Trophoblast cell (in vitro differentiated cells and primary cell): ENCODE results near the gene UBE2I.

Source experiments
- DNase-seq, 2 donors: peaks; one replicate each; pipeline ENCODE4 v3.0.0-alpha.2; 2016
- H2AFZ ChIP-seq: 2 replicates; pipeline ENCODE4 v1.6.1; 2013; ENCODE audit warnings: low read length, moderate library complexity, mild to moderate bottlenecking; ENCODE audit not compliant: insufficient read depth, poor library complexity
- H2AK5ac ChIP-seq: 2 replicates; pipeline ENCODE4 v1.6.1; 2013; ENCODE audit warnings: mild to moderate bottlenecking, low read length
- H2BK120ac ChIP-seq: 2 replicates; pipeline ENCODE4 v1.6.1; 2013; ENCODE audit warnings: low read length, mild to moderate bottlenecking, moderate library complexity; ENCODE audit not compliant: insufficient read depth, poor library complexity
- H2BK12ac ChIP-seq: 2 replicates; pipeline ENCODE4 v1.6.1; 2013; ENCODE audit warnings: mild to moderate bottlenecking, low read length, moderate library complexity
- H2BK5ac ChIP-seq: 2 replicates; pipeline ENCODE4 v1.6.1; 2013; ENCODE audit warnings: low read length, low read depth, moderate library complexity, mild to moderate bottlenecking; ENCODE audit not compliant: poor library complexity
- H3K14ac ChIP-seq: 2 replicates; pipeline ENCODE4 v1.6.1; 2013; ENCODE audit warnings: mild to moderate bottlenecking, low read length
- H3K18ac ChIP-seq: 2 replicates; pipeline ENCODE4 v1.6.1; 2013; ENCODE audit warnings: mild to moderate bottlenecking, low read length
- H3K23ac ChIP-seq: 2 replicates; pipeline ENCODE4 v1.6.1; 2013; ENCODE audit warnings: low read length
- H3K27ac ChIP-seq: 2 replicates; pipeline ENCODE4 v1.5.1; 2013; ENCODE audit warnings: low read depth, mild to moderate bottlenecking, inconsistent platforms, low read length, moderate library complexity
- H3K27me3 ChIP-seq: 2 replicates; pipeline ENCODE4 v1.6.1; 2013; ENCODE audit warnings: inconsistent platforms, mild to moderate bottlenecking, low read length, moderate library complexity; ENCODE audit not compliant: insufficient read depth
- H3K36me3 ChIP-seq, 2 experiments: 1 replicate in 1 of 2; 2 replicates in 1 of 2; pipeline ENCODE4 v1.6.1; 2013; ENCODE audit warnings: low read length in 2 of 2, mild to moderate bottlenecking in 2 of 2, moderate library complexity in 1 of 2; ENCODE audit not compliant: insufficient read depth in 2 of 2, control insufficient read depth in 1 of 2
- H3K4ac ChIP-seq: 2 replicates; pipeline ENCODE4 v1.6.1; 2013; ENCODE audit warnings: low read depth, mild to moderate bottlenecking, low read length, moderate library complexity
- H3K4me1 ChIP-seq, 2 experiments: 1 replicate in 1 of 2; 2 replicates in 1 of 2; pipeline ENCODE4 v1.6.1; 2013; ENCODE audit warnings: low read length in 2 of 2, mild to moderate bottlenecking in 2 of 2, moderate library complexity in 1 of 2; ENCODE audit not compliant: insufficient read depth in 2 of 2, control insufficient read depth in 1 of 2
- H3K4me2 ChIP-seq: 2 replicates; pipeline ENCODE4 v1.6.1; 2013; ENCODE audit warnings: inconsistent platforms, mild to moderate bottlenecking, low read length, moderate library complexity
- H3K4me3 ChIP-seq: 2 replicates; pipeline ENCODE4 v1.5.1; 2013; ENCODE audit warnings: mild to moderate bottlenecking, low read depth, low read length, inconsistent platforms
- H3K79me1 ChIP-seq: one replicate; pipeline ENCODE4 v1.6.1; 2013; ENCODE audit warnings: low read length
- H3K79me2 ChIP-seq: 2 replicates; pipeline ENCODE4 v1.6.1; 2013; ENCODE audit warnings: low read length, mild to moderate bottlenecking; ENCODE audit not compliant: control insufficient read depth, insufficient read depth, poor library complexity
- H3K9ac ChIP-seq: 2 replicates; pipeline ENCODE4 v1.6.1; 2013; ENCODE audit warnings: mild to moderate bottlenecking, low read length
- H3K9me3 ChIP-seq: 2 replicates; pipeline ENCODE4 v1.6.1; 2013; ENCODE audit warnings: low read depth, mild to moderate bottlenecking, control low read depth, inconsistent platforms, low read length; ENCODE audit not compliant: insufficient read depth
- H4K12ac ChIP-seq: 2 replicates; pipeline ENCODE4 v1.6.1; 2013; ENCODE audit warnings: low read depth, mild to moderate bottlenecking, low read length, moderate library complexity
- H4K8ac ChIP-seq: 2 replicates; pipeline ENCODE4 v1.6.1; 2013; ENCODE audit warnings: low read depth, mild to moderate bottlenecking, low read length, moderate library complexity
- H4K91ac ChIP-seq: one replicate; pipeline ENCODE4 v1.6.1; 2013; ENCODE audit warnings: low read depth, mild to moderate bottlenecking, low read length, moderate library complexity
- WGBS: extraction: QIAGEN DNeasy Blood & Tissue Kit; methylation state at CpG from one replicate; pipeline ENCODE4 v1.1.7; 2013; ENCODE audit warnings: missing lambda C conversion rate; ENCODE audit not compliant: insufficient read length, insufficient coverage; ENCODE audit errors: extremely low coverage; 5-methylcytosine and 5-hydroxymethylcytosine counted together

The UBE2I gene

GRCh38 chr16:1285669-1286512, 23.5 kb upstream of the UBE2I start:
- no peak overlapping the region for H3K4me3 ChIP-seq
- H3K9me3 ChIP-seq, result peaks cover 3% of the 10 kb centered on the region
- no CpG with 5 or more reads among the region's 38 CpGs for WGBS
- H2BK12ac ChIP-seq, result no peak overlapping the region
- H2BK5ac ChIP-seq, result no peak overlapping the region
- no peak overlapping the region for H2AFZ ChIP-seq
- H3K23ac ChIP-seq, result no peak overlapping the region
- H4K12ac ChIP-seq, result no peak overlapping the region
- H2BK120ac ChIP-seq, result no peak overlapping the region
- H3K9ac ChIP-seq, result no peak overlapping the region
- no peaks in the 10 kb centered on the region for H3K36me3 ChIP-seq
- no peak overlapping the region for H3K14ac ChIP-seq
- no peak overlapping the region for H4K91ac ChIP-seq
- no peak overlapping the region for H3K4ac ChIP-seq
- H3K79me2 ChIP-seq, result no peaks in the 10 kb centered on the region
- no peak overlapping the region for H4K8ac ChIP-seq
- H3K27me3 ChIP-seq, result peaks cover 4% of the 10 kb centered on the region
- H3K27ac ChIP-seq, result no peak overlapping the region
- H3K18ac ChIP-seq, result no peak overlapping the region
- H3K4me1 ChIP-seq, result peaks cover 15 to 26% of the 10 kb centered on the region in 2 experiments
- no peaks in the 10 kb centered on the region for H3K79me1 ChIP-seq
- H3K4me2 ChIP-seq, result no peak overlapping the region
- peak overlapping the region; percentile 35 for H2AK5ac ChIP-seq
- no peak for DNase-seq

- peaks cover 15 to 26% of the 10 kb centered on the region in 2 experiments for H3K4me1 ChIP-seq
- no peak overlapping the region for H2AK5ac ChIP-seq
- no peak overlapping the region for H2AFZ ChIP-seq
- H3K4me2 ChIP-seq, result no peak overlapping the region
- no peak overlapping the region for H2BK120ac ChIP-seq
- no peak overlapping the region for H3K9ac ChIP-seq
- H2BK5ac ChIP-seq, result no peak overlapping the region
- no peak overlapping the region for H3K18ac ChIP-seq
- H3K4me3 ChIP-seq, result no peak overlapping the region
- no peaks in the 10 kb centered on the region for H3K36me3 ChIP-seq
- no CpG with 5 or more reads among the region's 25 CpGs for WGBS
- no peak overlapping the region for H4K8ac ChIP-seq
- H4K91ac ChIP-seq, result no peak overlapping the region
- H4K12ac ChIP-seq, result no peak overlapping the region
- no peak overlapping the region for H3K27ac ChIP-seq
- H3K14ac ChIP-seq, result no peak overlapping the region
- peaks cover 3% of the 10 kb centered on the region for H3K9me3 ChIP-seq
- no peaks in the 10 kb centered on the region for H3K79me1 ChIP-seq
- H3K27me3 ChIP-seq, result peaks cover 4% of the 10 kb centered on the region
- no peak overlapping the region for H3K4ac ChIP-seq
- no peak overlapping the region for H3K23ac ChIP-seq
- DNase-seq, result no peak
- H3K79me2 ChIP-seq, result no peaks in the 10 kb centered on the region
- no peak overlapping the region for H2BK12ac ChIP-seq
These were observed 22.8 kb upstream of the UBE2I start for GRCh38 chr16:1286513-1287094.

GRCh38 chr16:1287982-1288670, 21.3 kb upstream of the UBE2I start:
- H4K91ac ChIP-seq, result no peak overlapping the region
- H3K4me2 ChIP-seq, result no peak overlapping the region
- peaks cover 17 to 28% of the 10 kb centered on the region in 2 experiments for H3K4me1 ChIP-seq
- H2AFZ ChIP-seq, result no peak overlapping the region
- no peaks in the 10 kb centered on the region for H3K79me1 ChIP-seq
- peaks cover 4% of the 10 kb centered on the region for H3K27me3 ChIP-seq
- no peak overlapping the region for H4K8ac ChIP-seq
- H2BK12ac ChIP-seq, result no peak overlapping the region
- H3K14ac ChIP-seq, result no peak overlapping the region
- no CpG with 5 or more reads among the region's 40 CpGs for WGBS
- peaks cover 3% of the 10 kb centered on the region for H3K9me3 ChIP-seq
- no peak overlapping the region for H3K23ac ChIP-seq
- H3K36me3 ChIP-seq, result no peaks in the 10 kb centered on the region
- no peak overlapping the region for H2BK5ac ChIP-seq
- no peak overlapping the region for H3K4ac ChIP-seq
- no peak overlapping the region for H3K18ac ChIP-seq
- no peak overlapping the region for H3K9ac ChIP-seq
- no peaks in the 10 kb centered on the region for H3K79me2 ChIP-seq
- DNase-seq, result peak; percentile 54
- H3K27ac ChIP-seq, result peak overlapping the region; percentile 20
- H2AK5ac ChIP-seq, result no peak overlapping the region
- H4K12ac ChIP-seq, result no peak overlapping the region
- no peak overlapping the region for H2BK120ac ChIP-seq
- no peak overlapping the region for H3K4me3 ChIP-seq

DNA sequence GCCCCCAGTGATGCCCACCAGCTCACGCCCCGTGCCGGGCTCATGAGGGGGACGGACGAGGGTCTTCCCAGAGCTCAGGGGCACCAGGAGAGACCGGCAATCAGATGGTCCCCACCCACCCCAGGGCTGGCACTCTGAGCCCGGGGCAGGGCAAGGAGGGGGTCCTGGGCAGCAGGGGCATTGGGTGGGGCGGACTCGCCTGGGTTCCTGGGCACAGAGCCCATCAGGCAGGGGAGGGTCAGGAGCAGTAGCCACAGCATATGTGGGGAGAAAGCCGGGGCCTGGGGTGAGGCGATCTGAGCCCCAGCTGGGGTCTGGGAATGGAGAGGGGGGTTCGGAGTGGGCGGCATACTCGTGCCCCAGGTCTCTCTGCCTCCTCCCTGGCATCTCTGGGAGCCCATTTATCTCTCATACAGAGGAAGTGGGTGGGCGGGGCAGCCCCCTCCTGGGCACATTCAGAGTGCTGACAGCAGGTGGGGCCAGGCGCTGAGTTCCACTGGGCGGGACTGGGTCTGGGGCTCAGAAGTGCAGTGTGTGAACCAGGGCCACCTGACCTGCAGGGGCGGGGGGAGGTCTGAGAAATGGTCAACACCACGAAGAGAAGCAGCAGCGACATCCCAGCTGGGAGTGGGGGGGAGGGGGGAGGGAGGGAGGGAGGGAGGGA, 20.5 kb upstream of the UBE2I start:
- no peak overlapping the region for H2BK12ac ChIP-seq
- H3K4me3 ChIP-seq, result no peak overlapping the region
- H3K9ac ChIP-seq, result no peak overlapping the region
- H3K27ac ChIP-seq, result no peak overlapping the region
- H2BK120ac ChIP-seq, result no peak overlapping the region
- H3K9me3 ChIP-seq, result peaks cover 3% of the 10 kb centered on the region
- H3K4me1 ChIP-seq, result peaks cover 21 to 34% of the 10 kb centered on the region in 2 experiments
- no CpG with 5 or more reads among the region's 20 CpGs for WGBS
- H4K91ac ChIP-seq, result no peak overlapping the region
- DNase-seq, result no peak
- no peak overlapping the region for H3K23ac ChIP-seq
- H4K8ac ChIP-seq, result no peak overlapping the region
- H2AK5ac ChIP-seq, result no peak overlapping the region
- no peaks in the 10 kb centered on the region for H3K79me1 ChIP-seq
- no peak overlapping the region for H4K12ac ChIP-seq
- H3K4me2 ChIP-seq, result no peak overlapping the region
- H3K36me3 ChIP-seq, result no peaks in the 10 kb centered on the region
- H3K27me3 ChIP-seq, result peaks cover 4% of the 10 kb centered on the region
- no peak overlapping the region for H3K18ac ChIP-seq
- no peak overlapping the region for H3K4ac ChIP-seq
- no peaks in the 10 kb centered on the region for H3K79me2 ChIP-seq
- no peak overlapping the region for H2AFZ ChIP-seq
- H3K14ac ChIP-seq, result no peak overlapping the region
- H2BK5ac ChIP-seq, result no peak overlapping the region
